GM06990 (cell line): ENCODE data around the gene ANO4.

ENCODE experiments used
- DNase-seq: peaks from one replicate; pipeline ENCODE4 v3.0.0-alpha.2; 2011; ENCODE audit not compliant: insufficient read length; ENCODE audit errors: extremely low read depth
- H3K27me3 ChIP-seq: replicated peaks from 2 replicates; pipeline ENCODE4 v1.6.0; 2011; ENCODE audit warnings: low read length; ENCODE audit not compliant: control insufficient read depth, insufficient read depth
- H3K36me3 ChIP-seq: 2 replicates; pipeline ENCODE4 v1.5.1; 2011; ENCODE audit warnings: low read length; ENCODE audit not compliant: control insufficient read depth, insufficient read depth
- H3K4me3 ChIP-seq: replicated peaks from 2 replicates; pipeline ENCODE4 v1.5.1; 2011; ENCODE audit warnings: low read depth, mild to moderate bottlenecking, control low read depth, low read length
- CTCF ChIP-seq: IDR thresholded peaks from 2 replicates; pipeline ENCODE4 v1.5.1; 2011; ENCODE audit warnings: low read length, control low read depth, mild to moderate bottlenecking, inconsistent platforms; ENCODE audit not compliant: insufficient read depth, poor library complexity, severe bottlenecking

ANO4 gene

GRCh38 chr12:101168001-101168400 is 373.4 kb downstream of the ANO4 start:
- no peak for DNase-seq
- Histone ChIP-seq H3K4me3 (no peak overlapping the region), H3K36me3 (no peaks in the 10 kb centered on the region), H3K27me3 (no peaks in the 10 kb centered on the region; the same call in 1 of the 2 replicates)
- TF ChIP-seq CTCF: no peak

- Histone ChIP-seq H3K27me3 (no peaks in the 10 kb centered on the region; the same call in 1 of the 2 replicates), H3K36me3 (no peaks in the 10 kb centered on the region), H3K4me3 (no peak overlapping the region)
- DNase-seq: no peak
- peak; percentile 26 for TF ChIP-seq CTCF
Measured at GRCh38 chr12:101172316-101172715, 377.7 kb downstream of the ANO4 start.

- H3K27me3 ChIP-seq: no peaks in the 10 kb centered on the region; the same call in 1 of the 2 replicates
- no peak overlapping the region for H3K4me3 ChIP-seq
- TF ChIP-seq CTCF: no peak
- DNase-seq: no peak
- H3K36me3 ChIP-seq: no peaks in the 10 kb centered on the region
Measured at GRCh38 chr12:101173197-101173749, 378.7 kb downstream of the ANO4 start.

- no peak for TF ChIP-seq CTCF
- no peaks in the 10 kb centered on the region for H3K36me3 ChIP-seq
Measured at GRCh38 chr12:101174541-101174940, 380.0 kb downstream of the ANO4 start.

More at GRCh38 chr12:101174541-101174940, 380.0 kb downstream of the ANO4 start:
- DNase-seq: no peak
- H3K4me3 ChIP-seq: no peak overlapping the region
- no peaks in the 10 kb centered on the region for H3K27me3 ChIP-seq
